GM12878 (cell line): ENCODE measurements around the gene LCE1F. TPM values are rescaled to one million over a fixed set of nuclear protein-coding genes. Genes with fewer than 3 reads are reported as not detected.

ENCODE experiments used
- ATAC-seq: fragments of 200-7000 bp; cut with Tn5 transposase; 3 replicates; pipeline ENCODE4 v1.9.1; 2020; ENCODE audit warnings: mild to moderate bottlenecking, moderate library complexity
- BruUV-seq: library from RNA; stranded (reverse); fragments of 400-500 nt; replicated peaks from 2 replicates; lab custom pipeline; 2021; lab: Mats Ljungman, UMichigan
- CTCF ChIA-PET: fragments of 300-600 bp; sonication (Branson Sonifier 250); formaldehyde crosslinking; extraction: SDS; loops from one replicate; lab custom pipeline; 2021; ENCODE audit warnings: inconsistent platforms; lab: Yijun Ruan, JAX
- POLR2A ChIA-PET: fragments of 350-600 bp; formaldehyde crosslinking; extraction: SDS; loops from one replicate; lab custom pipeline; 2021; ENCODE audit warnings: inconsistent platforms; lab: Charles Lee
- RAD21 ChIA-PET: fragments of 300-600 bp; sonication (Branson Sonifier 250); formaldehyde crosslinking; loops from one replicate; lab custom pipeline; 2023; ENCODE audit warnings: antibody characterized with exemption; ENCODE audit not compliant: unreplicated experiment; lab: Charles Lee
- SMC1A ChIA-PET: fragments of 300-600 bp; sonication (Branson Sonifier 250); formaldehyde crosslinking; loops from one replicate; lab custom pipeline; 2023; ENCODE audit not compliant: unreplicated experiment, uncharacterized antibody; lab: Charles Lee
- DNase-seq: peaks from one replicate; pipeline ENCODE4 v3.0.0-alpha.2; 2011; ENCODE audit warnings: low read depth, low spot score
- FAIRE-seq: peaks from 3 replicates; lab custom pipeline; 2011; peaks lifted over from hg19 to GRCh38; lab: Jason Lieb, UNC
- H2AFZ ChIP-seq: 2 replicates; pipeline ENCODE4 v1.6.0; 2011; ENCODE audit warnings: low read depth, low read length, control low read depth; ENCODE audit not compliant: control insufficient read depth
- H3K27ac ChIP-seq: 2 replicates; pipeline ENCODE4 v1.5.1; 2011; ENCODE audit warnings: control low read depth; ENCODE audit not compliant: control insufficient read depth, insufficient read depth
- H3K27me3 ChIP-seq, 2 experiments: replicated peaks in 1 of 2; 2 replicates each; pipeline versions ENCODE4 v1.6.0 to v1.6.1; 2011; ENCODE audit warnings: low read length in 1 of 2; ENCODE audit not compliant: control insufficient read depth in 2 of 2, insufficient read depth in 2 of 2
- H3K36me3 ChIP-seq, 2 experiments: 2 replicates each; pipeline ENCODE4 v1.5.1; 2011; ENCODE audit warnings: low read length in 1 of 2; ENCODE audit not compliant: control insufficient read depth in 2 of 2, insufficient read depth in 2 of 2
- H3K4me1 ChIP-seq: 2 replicates; pipeline ENCODE4 v1.6.1; 2011; ENCODE audit warnings: mild to moderate bottlenecking, low read length, moderate library complexity, mixed read lengths; ENCODE audit not compliant: control insufficient read depth, insufficient read depth
- H3K4me2 ChIP-seq: 2 replicates; pipeline ENCODE4 v1.6.0; 2011; ENCODE audit warnings: control low read depth; ENCODE audit not compliant: control insufficient read depth, insufficient read depth
- H3K4me3 ChIP-seq: fragments of 200-600 bp; sonication (generic); 2 replicates; pipeline ENCODE4 v1.5.1; 2016
- H3K79me2 ChIP-seq: 2 replicates; pipeline ENCODE4 v1.6.0; 2011; ENCODE audit warnings: low read length; ENCODE audit not compliant: control insufficient read depth, insufficient read depth
- H3K9ac ChIP-seq: 2 replicates; pipeline ENCODE4 v1.8.0; 2011; ENCODE audit warnings: low read length, control low read depth, mixed read lengths; ENCODE audit not compliant: control insufficient read depth, insufficient read depth
- H3K9me3 ChIP-seq: replicated peaks from 3 replicates; pipeline ENCODE4 v1.5.1; 2011; ENCODE audit warnings: mild to moderate bottlenecking, low read length; ENCODE audit not compliant: control insufficient read depth, insufficient read depth
- H4K20me1 ChIP-seq: 2 replicates; pipeline ENCODE4 v1.6.0; 2011; ENCODE audit not compliant: control insufficient read depth, insufficient read depth
- CTCF ChIP-seq, 3 experiments: IDR thresholded peaks in 2 of 3; conservative IDR thresholded peaks in 1 of 3; 2 replicates each; pipeline ENCODE4 v1.5.1; 2011; ENCODE audit warnings: low read depth in 3 of 3, low read length in 3 of 3, mild to moderate bottlenecking in 3 of 3, control low read depth in 2 of 3, moderate library complexity in 2 of 3, inconsistent platforms in 1 of 3, mixed read lengths in 1 of 3; ENCODE audit not compliant: control insufficient read depth in 2 of 3, insufficient read depth in 1 of 3; ENCODE audit errors: extremely low read depth in 1 of 3
- NKRF ChIP-seq: fragments of 450-650 bp; conservative IDR thresholded peaks from 2 replicates; pipeline ENCODE4 v1.6.1; 2017; ENCODE audit warnings: mild to moderate bottlenecking, moderate library complexity
- RUNX3 ChIP-seq: IDR thresholded peaks from 2 replicates; pipeline ENCODE4 v1.6.1; 2012; ENCODE audit warnings: low read length, inconsistent platforms
- SPI1 ChIP-seq: IDR thresholded peaks from 2 replicates; pipeline ENCODE4 v1.6.1; 2011; ENCODE audit warnings: low read depth, mild to moderate bottlenecking, low read length, moderate library complexity, borderline replicate concordance; ENCODE audit not compliant: insufficient read depth
- TCF12 ChIP-seq: IDR thresholded peaks from 2 replicates; pipeline ENCODE4 v1.6.1; 2011; ENCODE audit warnings: low read depth, mild to moderate bottlenecking, low read length
- ZBTB11 ChIP-seq: fragments of 450-650 bp; formaldehyde crosslinking; IDR thresholded peaks from 2 replicates; pipeline ENCODE4 v1.5.0; 2022; ENCODE audit warnings: mild to moderate bottlenecking, missing genetic modification characterization
- WGBS: methylation state at CpG from one replicate; pipeline ENCODE4 v1.1.6; 2016; ENCODE audit warnings: low lambda C conversion rate; ENCODE audit not compliant: insufficient replicate concordance, insufficient coverage; ENCODE audit errors: missing lambda C conversion rate; 5-methylcytosine and 5-hydroxymethylcytosine counted together
- in situ Hi-C: fragments of 300-500 bp; cut with MboI; formaldehyde crosslinking; loops from 9 replicates; pipeline ENCODE4 v1.14.3; 2018; ENCODE audit warnings: mixed read lengths
- intact Hi-C: fragments of 100-400 bp; cut with micrococcal nuclease; formaldehyde crosslinking; loops from one replicate; pipeline ENCODE4 v1.14.2; 2022; ENCODE audit not compliant: unreplicated experiment
- polyA plus RNA-seq, 11 experiments: library from polyadenylated mRNA; depleted of rRNA in 4 of 11; unstranded in 6 of 11; stranded (reverse) in 5 of 11; fragments of >200 nt; fragmentation: Nextera tagmentation in 4 of 11; fragmentation: Illumina TruSeq in 1 of 11; extraction: Ambion mirVana in 4 of 11; extraction: Trizol in 1 of 11; gene quantifications; 1 replicate in 1 of 11; 2 replicates in 10 of 11; pipeline versions ENCODE4 v1.2.1 to v1.2.3, GENCODE V29; 2011 to 2016; ENCODE audit warnings: inconsistent platforms in 2 of 11, missing spikeins in 2 of 11, low read depth in 1 of 11
- total RNA-seq, 4 experiments: library from RNA; depleted of rRNA in 3 of 4; stranded (reverse); fragments of >200 nt in 3 of 4; fragmentation: Illumina TruSeq in 1 of 4; extraction: Trizol in 1 of 4; gene quantifications; 2 replicates each; pipeline versions ENCODE4 v1.2.1 to v1.2.3, GENCODE V29; 2013 to 2021

Gene LCE1F
- total and polyA plus RNA-seq, 10 of the 15 experiments (the other 5 are each of a cell fraction or from before 2014, with no cell fraction given), result 0.72 to 0.96 TPM; not detected in 8

- Histone ChIP-seq H3K27me3 (no peaks in the 10 kb centered on the region; a peak in 1 of 4 replicates), H3K4me1 (no peaks in the 10 kb centered on the region), H3K9me3 (no peaks in the 10 kb centered on the region), H3K36me3 (no peaks in the 10 kb centered on the region), H3K4me2 (no peak overlapping the region), H3K79me2 (no peaks in the 10 kb centered on the region), H3K27ac (no peak overlapping the region), H3K9ac (no peak overlapping the region), H3K4me3 (no peak overlapping the region), H2AFZ (no peak overlapping the region), H4K20me1 (no peaks in the 10 kb centered on the region)
- no TSS peak for BruUV-seq
- ChIA-PET POLR2A (no interaction called here), SMC1A (no interaction called here), RAD21 (no interaction called here), CTCF (no interaction called here)
- no peak for DNase-seq
- TF ChIP-seq RUNX3, result no peak
- WGBS, result 14% methylated on average over 2 of the region's 2 CpGs
- FAIRE-seq, result no peak
- ATAC-seq, result no peak
- intact Hi-C loops, result no loop called here
- in situ Hi-C loops, result no loop called here
These were observed 31.4 kb upstream of the LCE1F start for GRCh38 chr1:152743371-152744145.

GRCh38 chr1:152745289-152745704 is 29.6 kb upstream of the LCE1F start:
- Histone ChIP-seq H3K27me3 (no peaks in the 10 kb centered on the region; a peak in 1 of 4 replicates), H3K27ac (no peak overlapping the region), H4K20me1 (no peaks in the 10 kb centered on the region), H3K4me1 (no peaks in the 10 kb centered on the region), H3K36me3 (no peaks in the 10 kb centered on the region), H3K9ac (no peak overlapping the region), H3K4me3 (no peak overlapping the region), H3K9me3 (no peaks in the 10 kb centered on the region), H3K4me2 (no peak overlapping the region), H3K79me2 (no peaks in the 10 kb centered on the region), H2AFZ (no peak overlapping the region)
- intact Hi-C loops, result no loop called here
- FAIRE-seq (no peak), ATAC-seq (no peak), DNase-seq (no peak)
- in situ Hi-C loops, result no loop called here
- RAD21 ChIA-PET, result no interaction called here
- POLR2A ChIA-PET, result no interaction called here
- 58% methylated on average over 4 of the region's 4 CpGs for WGBS
- CTCF ChIA-PET, result interaction anchor here (1.1 to 1.2 kb wide), 2 partner anchors 10 to 178 kb away, joined by 3 read pairs; no protein-coding TSS in a partner anchor
- SMC1A ChIA-PET, result interaction anchor here (1.2 kb wide), 1 partner anchor 165 kb away, joined by 3 read pairs; no protein-coding TSS in a partner anchor
- BruUV-seq, result no TSS peak
- TF ChIP-seq TCF12, result no peak
- peak in 2 of 3 experiments; percentile 7 to 8; a peak in 1 of 6 replicates for TF ChIP-seq CTCF (IDR thresholded peaks at IDR 0.05 in 2 of 3, conservative IDR thresholded peaks at IDR 0.05 in 1 of 3; ENCODE audit: control insufficient read depth in 2 of 3, extremely low read depth in 1 of 3, insufficient read depth in 1 of 3, low read depth in 3 of 3, low read length in 3 of 3)
- no peak for TF ChIP-seq ZBTB11
- no peak for TF ChIP-seq SPI1
- TF ChIP-seq NKRF, result no peak
